ENCODE results near the gene HIVEP3.

- TF ChIP-seq ZNF605 (CRISPR knock-in tag; IDR thresholded peaks at IDR 0.05) (no peak), SUZ12 (IDR thresholded peaks at IDR 0.05; ENCODE audit: low read depth, low read length) (no peak), ZBTB2 (CRISPR knock-in tag; IDR thresholded peaks at IDR 0.05; ENCODE audit: low read depth) (no peak), HNF4A (CRISPR knock-in tag; IDR thresholded peaks at IDR 0.05) (no peak), NR0B2 (CRISPR knock-in tag; IDR thresholded peaks at IDR 0.05) (no peak), ZBTB26 (CRISPR knock-in tag; IDR thresholded peaks at IDR 0.05; ENCODE audit: borderline replicate concordance) (no peak), ZNF530 (CRISPR knock-in tag; IDR thresholded peaks at IDR 0.05; ENCODE audit: low read depth) (no peak), GATA4 (IDR thresholded peaks at IDR 0.05; ENCODE audit: borderline replicate concordance, low read depth) (no peak), HNF1B (CRISPR knock-in tag; IDR thresholded peaks at IDR 0.05) (no peak)
Observed at GRCh38 chr1:41689139-41689538, 229.6 kb downstream of the HIVEP3 start.

Measured in HepG2 (cell line).